ENCODE measurements around the gene VKORC1L1.
A peak's percentile ranks its signal among the peaks of the same experiment; 100 is the strongest.
"Not testable (repeated sequence)": the region's sequence is repeated elsewhere in the genome, so short reads cannot be mapped to it uniquely, and the experiment has no call there.

The VKORC1L1 gene

GRCh38 chr7:65872776-65873581 lies at the start of gene VKORC1L1:
Gene VKORC1L1 (plus strand): TSS chr7:65873074. CDS start chr7:65873372, 298 bp downstream.
- DNase-seq = peak; percentile 92

GRCh38 chr7:65827366-65827765 lies 45.5 kb upstream of the VKORC1L1 start:
- no peak for DNase-seq

- no peak for DNase-seq
These were observed 40.6 kb upstream of the VKORC1L1 start for GRCh38 chr7:65832281-65832680.

- DNase-seq = not testable (repeated sequence)
These were observed 36.2 kb upstream of the VKORC1L1 start for GRCh38 chr7:65836684-65837083.

- not testable (repeated sequence) for DNase-seq
These were observed 35.3 kb upstream of the VKORC1L1 start for GRCh38 chr7:65837541-65837956.

GRCh38 chr7:65839846-65840245 lies 33.0 kb upstream of the VKORC1L1 start:
- no peak for DNase-seq

- no peak for DNase-seq
These were observed 32.4 kb upstream of the VKORC1L1 start for GRCh38 chr7:65840446-65840845.

- DNase-seq = not testable (repeated sequence)
These were observed 29.3 kb upstream of the VKORC1L1 start for GRCh38 chr7:65843616-65844015.

GRCh38 chr7:65846008-65846570 lies 26.8 kb upstream of the VKORC1L1 start:
- DNase-seq = no peak

- not testable (repeated sequence) for DNase-seq
These were observed 19.4 kb upstream of the VKORC1L1 start for GRCh38 chr7:65853426-65853825.

- not testable (repeated sequence) for DNase-seq
These were observed 19.0 kb upstream of the VKORC1L1 start for GRCh38 chr7:65853892-65854291.

- not testable (repeated sequence) for DNase-seq
These were observed 15.5 kb upstream of the VKORC1L1 start for GRCh38 chr7:65857321-65857894.

- not testable (repeated sequence) for DNase-seq
These were observed 14.2 kb upstream of the VKORC1L1 start for GRCh38 chr7:65858660-65859059.

GRCh38 chr7:65866244-65866643 lies 6.6 kb upstream of the VKORC1L1 start:
- not testable (repeated sequence) for DNase-seq

- not testable (repeated sequence) for DNase-seq
These were observed 5.2 kb upstream of the VKORC1L1 start for GRCh38 chr7:65867681-65868080.

GRCh38 chr7:65869312-65869711 lies 3.6 kb upstream of the VKORC1L1 start:
- DNase-seq = not testable (repeated sequence)

GRCh38 chr7:65871451-65871850 lies 1.4 kb upstream of the VKORC1L1 start:
- DNase-seq = peak; percentile 8

- DNase-seq = peak; percentile 25
These were observed 814 bp downstream of the VKORC1L1 start for GRCh38 chr7:65873582-65874193.

- not testable (repeated sequence) for DNase-seq
These were observed 2.8 kb downstream of the VKORC1L1 start for GRCh38 chr7:65875715-65876114.

GRCh38 chr7:65879292-65880153 lies 6.6 kb downstream of the VKORC1L1 start:
- DNase-seq = not testable (repeated sequence)

GRCh38 chr7:65880242-65880641 lies 7.4 kb downstream of the VKORC1L1 start:
- DNase-seq = not testable (repeated sequence)

GRCh38 chr7:65884983-65885382 lies 12.1 kb downstream of the VKORC1L1 start:
- not testable (repeated sequence) for DNase-seq
